ENCODE results near the gene NOSTRIN. TPM values are rescaled to one million over a fixed set of nuclear protein-coding genes. Genes with fewer than 3 reads are reported as not detected.

Gene NOSTRIN
- total and polyA plus RNA-seq, 2 of the 8 experiments (the other 6 are each of a cell fraction or from before 2014, with no cell fraction given), result not detected

DNA sequence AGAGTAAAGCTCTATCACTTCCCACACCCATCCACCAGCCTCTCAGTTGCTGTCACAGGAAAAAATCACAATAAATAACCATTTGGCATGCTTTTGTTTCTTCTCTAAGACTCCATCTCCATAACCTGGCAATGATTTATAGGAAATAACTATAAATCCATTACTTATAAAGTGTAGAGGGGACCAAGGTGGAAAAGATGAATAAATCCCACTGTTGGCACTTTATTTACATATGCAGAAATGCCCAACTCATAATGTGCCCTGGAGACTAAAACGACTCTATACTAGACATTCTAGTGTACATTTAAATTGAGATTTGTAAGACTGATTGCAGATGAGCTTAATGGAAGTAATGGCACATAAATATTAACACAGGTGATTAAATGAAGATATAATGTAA is 7.5 kb upstream of the NOSTRIN start (continued):
- TF ChIP-seq, protein P1, sequence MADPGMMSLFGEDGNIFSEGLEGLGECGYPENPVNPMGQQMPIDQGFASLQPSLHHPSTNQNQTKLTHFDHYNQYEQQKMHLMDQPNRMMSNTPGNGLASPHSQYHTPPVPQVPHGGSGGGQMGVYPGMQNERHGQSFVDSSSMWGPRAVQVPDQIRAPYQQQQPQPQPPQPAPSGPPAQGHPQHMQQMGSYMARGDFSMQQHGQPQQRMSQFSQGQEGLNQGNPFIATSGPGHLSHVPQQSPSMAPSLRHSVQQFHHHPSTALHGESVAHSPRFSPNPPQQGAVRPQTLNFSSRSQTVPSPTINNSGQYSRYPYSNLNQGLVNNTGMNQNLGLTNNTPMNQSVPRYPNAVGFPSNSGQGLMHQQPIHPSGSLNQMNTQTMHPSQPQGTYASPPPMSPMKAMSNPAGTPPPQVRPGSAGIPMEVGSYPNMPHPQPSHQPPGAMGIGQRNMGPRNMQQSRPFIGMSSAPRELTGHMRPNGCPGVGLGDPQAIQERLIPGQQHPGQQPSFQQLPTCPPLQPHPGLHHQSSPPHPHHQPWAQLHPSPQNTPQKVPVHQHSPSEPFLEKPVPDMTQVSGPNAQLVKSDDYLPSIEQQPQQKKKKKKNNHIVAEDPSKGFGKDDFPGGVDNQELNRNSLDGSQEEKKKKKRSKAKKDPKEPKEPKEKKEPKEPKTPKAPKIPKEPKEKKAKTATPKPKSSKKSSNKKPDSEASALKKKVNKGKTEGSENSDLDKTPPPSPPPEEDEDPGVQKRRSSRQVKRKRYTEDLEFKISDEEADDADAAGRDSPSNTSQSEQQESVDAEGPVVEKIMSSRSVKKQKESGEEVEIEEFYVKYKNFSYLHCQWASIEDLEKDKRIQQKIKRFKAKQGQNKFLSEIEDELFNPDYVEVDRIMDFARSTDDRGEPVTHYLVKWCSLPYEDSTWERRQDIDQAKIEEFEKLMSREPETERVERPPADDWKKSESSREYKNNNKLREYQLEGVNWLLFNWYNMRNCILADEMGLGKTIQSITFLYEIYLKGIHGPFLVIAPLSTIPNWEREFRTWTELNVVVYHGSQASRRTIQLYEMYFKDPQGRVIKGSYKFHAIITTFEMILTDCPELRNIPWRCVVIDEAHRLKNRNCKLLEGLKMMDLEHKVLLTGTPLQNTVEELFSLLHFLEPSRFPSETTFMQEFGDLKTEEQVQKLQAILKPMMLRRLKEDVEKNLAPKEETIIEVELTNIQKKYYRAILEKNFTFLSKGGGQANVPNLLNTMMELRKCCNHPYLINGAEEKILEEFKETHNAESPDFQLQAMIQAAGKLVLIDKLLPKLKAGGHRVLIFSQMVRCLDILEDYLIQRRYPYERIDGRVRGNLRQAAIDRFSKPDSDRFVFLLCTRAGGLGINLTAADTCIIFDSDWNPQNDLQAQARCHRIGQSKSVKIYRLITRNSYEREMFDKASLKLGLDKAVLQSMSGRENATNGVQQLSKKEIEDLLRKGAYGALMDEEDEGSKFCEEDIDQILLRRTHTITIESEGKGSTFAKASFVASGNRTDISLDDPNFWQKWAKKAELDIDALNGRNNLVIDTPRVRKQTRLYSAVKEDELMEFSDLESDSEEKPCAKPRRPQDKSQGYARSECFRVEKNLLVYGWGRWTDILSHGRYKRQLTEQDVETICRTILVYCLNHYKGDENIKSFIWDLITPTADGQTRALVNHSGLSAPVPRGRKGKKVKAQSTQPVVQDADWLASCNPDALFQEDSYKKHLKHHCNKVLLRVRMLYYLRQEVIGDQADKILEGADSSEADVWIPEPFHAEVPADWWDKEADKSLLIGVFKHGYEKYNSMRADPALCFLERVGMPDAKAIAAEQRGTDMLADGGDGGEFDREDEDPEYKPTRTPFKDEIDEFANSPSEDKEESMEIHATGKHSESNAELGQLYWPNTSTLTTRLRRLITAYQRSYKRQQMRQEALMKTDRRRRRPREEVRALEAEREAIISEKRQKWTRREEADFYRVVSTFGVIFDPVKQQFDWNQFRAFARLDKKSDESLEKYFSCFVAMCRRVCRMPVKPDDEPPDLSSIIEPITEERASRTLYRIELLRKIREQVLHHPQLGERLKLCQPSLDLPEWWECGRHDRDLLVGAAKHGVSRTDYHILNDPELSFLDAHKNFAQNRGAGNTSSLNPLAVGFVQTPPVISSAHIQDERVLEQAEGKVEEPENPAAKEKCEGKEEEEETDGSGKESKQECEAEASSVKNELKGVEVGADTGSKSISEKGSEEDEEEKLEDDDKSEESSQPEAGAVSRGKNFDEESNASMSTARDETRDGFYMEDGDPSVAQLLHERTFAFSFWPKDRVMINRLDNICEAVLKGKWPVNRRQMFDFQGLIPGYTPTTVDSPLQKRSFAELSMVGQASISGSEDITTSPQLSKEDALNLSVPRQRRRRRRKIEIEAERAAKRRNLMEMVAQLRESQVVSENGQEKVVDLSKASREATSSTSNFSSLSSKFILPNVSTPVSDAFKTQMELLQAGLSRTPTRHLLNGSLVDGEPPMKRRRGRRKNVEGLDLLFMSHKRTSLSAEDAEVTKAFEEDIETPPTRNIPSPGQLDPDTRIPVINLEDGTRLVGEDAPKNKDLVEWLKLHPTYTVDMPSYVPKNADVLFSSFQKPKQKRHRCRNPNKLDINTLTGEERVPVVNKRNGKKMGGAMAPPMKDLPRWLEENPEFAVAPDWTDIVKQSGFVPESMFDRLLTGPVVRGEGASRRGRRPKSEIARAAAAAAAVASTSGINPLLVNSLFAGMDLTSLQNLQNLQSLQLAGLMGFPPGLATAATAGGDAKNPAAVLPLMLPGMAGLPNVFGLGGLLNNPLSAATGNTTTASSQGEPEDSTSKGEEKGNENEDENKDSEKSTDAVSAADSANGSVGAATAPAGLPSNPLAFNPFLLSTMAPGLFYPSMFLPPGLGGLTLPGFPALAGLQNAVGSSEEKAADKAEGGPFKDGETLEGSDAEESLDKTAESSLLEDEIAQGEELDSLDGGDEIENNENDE (IDR thresholded peaks at IDR 0.05; ENCODE audit: insufficient replicate concordance, low read length), result no peak
- TF ChIP-seq FOSL1 (IDR thresholded peaks at IDR 0.05; ENCODE audit: insufficient read depth, low read depth, low read length) (no peak), RNF2 (IDR thresholded peaks at IDR 0.05; ENCODE audit: borderline replicate concordance, low read depth, low read length, missing control alignments, poor library complexity, severe bottlenecking) (no peak), TAF1 (IDR thresholded peaks at IDR 0.05; ENCODE audit: low read depth, low read length) (no peak), CBX8 (IDR thresholded peaks at IDR 0.05; ENCODE audit: borderline replicate concordance, low read depth, low read length) (no peak), SRF (IDR thresholded peaks at IDR 0.05; ENCODE audit: low read depth, low read length) (no peak), ZNF274 (IDR thresholded peaks at IDR 0.05; ENCODE audit: borderline replicate concordance, extremely low read depth, low read length) (no peak), POU5F1 (IDR thresholded peaks at IDR 0.05; ENCODE audit: low read depth, low read length) (no peak)

Measured in H1 (cell line).